ENCODE results near the gene CERS6.

- TF ChIP-seq ISL1 (CRISPR knock-in tag; IDR thresholded peaks at IDR 0.05), result no peak
- no peak for TF ChIP-seq POU6F1 (CRISPR knock-in tag; IDR thresholded peaks at IDR 0.05; ENCODE audit: borderline replicate concordance, low read depth)
- no peak for TF ChIP-seq SNAI2 (CRISPR knock-in tag; IDR thresholded peaks at IDR 0.05)
- TF ChIP-seq GLIS3 (CRISPR knock-in tag; IDR thresholded peaks at IDR 0.05), result no peak
- TF ChIP-seq TSHZ2 (CRISPR knock-in tag; IDR thresholded peaks at IDR 0.05), result no peak
- no peak for TF ChIP-seq TOX (CRISPR knock-in tag; IDR thresholded peaks at IDR 0.05; ENCODE audit: borderline replicate concordance)
- no peak for TF ChIP-seq RARB (CRISPR knock-in tag; IDR thresholded peaks at IDR 0.05)
- no peak for TF ChIP-seq ARNTL (CRISPR knock-in tag; IDR thresholded peaks at IDR 0.05; ENCODE audit: borderline replicate concordance, low read depth)
- TF ChIP-seq PATZ1 (CRISPR knock-in tag; IDR thresholded peaks at IDR 0.05; ENCODE audit: borderline replicate concordance), result no peak
- TF ChIP-seq ZFP3 (CRISPR knock-in tag; IDR thresholded peaks at IDR 0.05), result no peak
- no peak for TF ChIP-seq OSR1 (CRISPR knock-in tag; IDR thresholded peaks at IDR 0.05)
- TF ChIP-seq CREB5 (CRISPR knock-in tag; IDR thresholded peaks at IDR 0.05; ENCODE audit: low read depth), result no peak
These were observed 256.0 kb downstream of the CERS6 start for GRCh38 chr2:168712053-168712452.
